WTC11 (cell line): Measurements from ENCODE around the gene INPPL1. TPM values are rescaled to one million over a fixed set of nuclear protein-coding genes. Genes with fewer than 3 reads are reported as not detected.

Experiments
- ATAC-seq: fragments of 200-7000 bp; cut with Tn5 transposase; 2 replicates; pipeline ENCODE4 v1.10.0; 2021; ENCODE audit warnings: mild to moderate bottlenecking, moderate library complexity
- CTCF ChIA-PET: fragments of 300-600 bp; sonication (Branson Sonifier 250); formaldehyde crosslinking; loops from one replicate; lab custom pipeline; 2021; ENCODE audit warnings: antibody characterized with exemption; lab: Charles Lee
- POLR2A ChIA-PET: fragments of 350-600 bp; sonication (Branson Sonifier 250); formaldehyde crosslinking; loops from one replicate; lab custom pipeline; 2021; ENCODE audit warnings: antibody characterized with exemption; lab: Charles Lee
- DNase-seq: peaks from one replicate; pipeline ENCODE4 v3.0.0; 2021; ENCODE audit warnings: low spot score
- H3K27ac Mint-ChIP-seq: 2 replicates; pipeline ENCODE4 v1.8.0; 2021; ENCODE audit warnings: mixed read lengths
- H3K27me3 Mint-ChIP-seq: 2 replicates; pipeline ENCODE4 v1.8.0; 2021; ENCODE audit warnings: low read depth, mild to moderate bottlenecking, moderate library complexity, mixed read lengths
- H3K36me3 Mint-ChIP-seq: 2 replicates; pipeline ENCODE4 v1.8.0; 2021; ENCODE audit warnings: mixed read lengths
- H3K4me1 Mint-ChIP-seq: 2 replicates; pipeline ENCODE4 v1.8.0; 2022; ENCODE audit warnings: mixed read lengths
- H3K4me3 Mint-ChIP-seq: 2 replicates; pipeline ENCODE4 v1.8.0; 2021; ENCODE audit warnings: mild to moderate bottlenecking, moderate library complexity, mixed read lengths
- H3K9me3 Mint-ChIP-seq: 2 replicates; pipeline ENCODE4 v1.8.0; 2021; ENCODE audit warnings: mixed read lengths
- EMX1 ChIP-seq: fragments of 250-450 bp; sonication (Bioruptor Pico); IDR thresholded peaks from 2 replicates; pipeline ENCODE4 v1.8.0; 2021; ENCODE audit warnings: mild to moderate bottlenecking
- FOXK1 ChIP-seq: sonication (generic); formaldehyde crosslinking; IDR thresholded peaks from 2 replicates; pipeline ENCODE4 v1.8.0; 2022; ENCODE audit warnings: mild to moderate bottlenecking, moderate library complexity, missing genetic modification reagents
- KAT7 ChIP-seq: sonication (generic); formaldehyde crosslinking; IDR thresholded peaks from 2 replicates; pipeline ENCODE4 v1.8.1; 2023; ENCODE audit warnings: missing genetic modification reagents, mild to moderate bottlenecking, borderline replicate concordance
- SMAD3 ChIP-seq: sonication (generic); formaldehyde crosslinking; IDR thresholded peaks from 2 replicates; pipeline ENCODE4 v1.8.0; 2022; ENCODE audit warnings: missing genetic modification reagents, mild to moderate bottlenecking, borderline replicate concordance
- SMAD4 ChIP-seq: sonication (generic); formaldehyde crosslinking; IDR thresholded peaks from 2 replicates; pipeline ENCODE4 v1.8.0; 2022; ENCODE audit warnings: mild to moderate bottlenecking, missing genetic modification reagents
- TCF7 ChIP-seq: sonication (generic); formaldehyde crosslinking; IDR thresholded peaks from 2 replicates; pipeline ENCODE4 v1.8.0; 2022; ENCODE audit warnings: mild to moderate bottlenecking, low read depth, missing genetic modification reagents, moderate library complexity
- ZNF138 ChIP-seq: sonication (generic); formaldehyde crosslinking; conservative IDR thresholded peaks from 2 replicates; pipeline ENCODE4 v1.8.1; 2022; ENCODE audit warnings: mild to moderate bottlenecking, moderate library complexity, missing genetic modification reagents
- ZNF219 ChIP-seq: sonication (generic); formaldehyde crosslinking; IDR thresholded peaks from 2 replicates; pipeline ENCODE4 v1.8.0; 2023; ENCODE audit warnings: missing genetic modification reagents, mild to moderate bottlenecking, borderline replicate concordance
- ZNF423 ChIP-seq: fragments of 250-450 bp; sonication (Bioruptor Pico); IDR thresholded peaks from 2 replicates; pipeline ENCODE4 v2.1.2; 2022; ENCODE audit warnings: mild to moderate bottlenecking, moderate library complexity
- ZNF671 ChIP-seq: fragments of 250-450 bp; sonication (Bioruptor Pico); IDR thresholded peaks from 2 replicates; pipeline ENCODE4 v1.8.0; 2021; ENCODE audit warnings: mild to moderate bottlenecking
- total RNA-seq: library from RNA; stranded (reverse); gene quantifications from 3 replicates; pipeline ENCODE4 v1.2.3, GENCODE V29; 2021
- TF ChIP-seq, protein P1 (sequence below): sonication (generic); formaldehyde crosslinking; IDR thresholded peaks from 2 replicates; pipeline ENCODE4 v1.8.1; 2023; ENCODE audit warnings: mild to moderate bottlenecking, missing genetic modification reagents, moderate library complexity
- TF ChIP-seq, protein P2 (sequence below): sonication (generic); formaldehyde crosslinking; IDR thresholded peaks from 2 replicates; pipeline ENCODE4 v1.8.1; 2023; ENCODE audit warnings: mild to moderate bottlenecking, missing genetic modification reagents, borderline replicate concordance
- TF ChIP-seq, protein P3 (sequence below): sonication (generic); formaldehyde crosslinking; IDR thresholded peaks from 2 replicates; pipeline ENCODE4 v1.8.0; 2022; ENCODE audit warnings: missing genetic modification reagents
- TF ChIP-seq, protein P4 (sequence below): sonication (generic); formaldehyde crosslinking; IDR thresholded peaks from 2 replicates; pipeline ENCODE4 v1.8.1; 2023; ENCODE audit warnings: mild to moderate bottlenecking, missing genetic modification reagents
- TF ChIP-seq, protein P5 (sequence below): sonication (generic); formaldehyde crosslinking; IDR thresholded peaks from 2 replicates; pipeline ENCODE4 v1.8.1; 2022; ENCODE audit warnings: low read depth, missing genetic modification reagents, borderline replicate concordance
- TF ChIP-seq, protein P6 (sequence below): fragments of 250-450 bp; sonication (Bioruptor Pico); IDR thresholded peaks from 2 replicates; pipeline ENCODE4 v1.8.0; 2021; ENCODE audit warnings: mild to moderate bottlenecking
- TF ChIP-seq, protein P7 (sequence below): fragments of 250-450 bp; sonication (Bioruptor Pico); IDR thresholded peaks from 2 replicates; pipeline ENCODE4 v1.9.0; 2021; ENCODE audit warnings: mild to moderate bottlenecking

INPPL1 gene
- total RNA-seq, 1 experiment from 2014 or later: 136 TPM

DNA sequence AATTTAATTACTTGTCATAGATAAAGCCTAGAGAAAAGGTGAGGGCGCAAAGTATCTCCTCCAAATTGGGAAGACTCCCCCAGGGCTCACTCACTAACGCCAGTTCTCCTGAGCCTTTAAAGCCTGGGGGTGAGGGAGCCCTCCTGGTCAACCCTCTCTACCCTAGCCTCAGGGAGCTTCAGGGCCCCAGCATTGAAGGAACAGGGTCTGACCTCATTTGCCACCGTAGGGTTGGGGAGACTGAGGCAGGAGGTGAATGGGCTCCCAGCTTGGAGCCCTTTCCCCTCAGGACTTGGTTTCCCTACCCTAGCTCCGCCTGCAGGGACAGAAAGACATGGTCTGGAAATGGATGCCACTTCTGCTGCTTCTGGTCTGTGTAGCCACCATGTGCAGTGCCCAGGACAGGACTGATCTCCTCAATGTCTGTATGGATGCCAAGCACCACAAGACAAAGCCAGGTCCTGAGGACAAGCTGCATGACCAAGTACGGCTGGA is 6.3 kb upstream of the INPPL1 start (continued):
- TF ChIP-seq, protein P1, sequence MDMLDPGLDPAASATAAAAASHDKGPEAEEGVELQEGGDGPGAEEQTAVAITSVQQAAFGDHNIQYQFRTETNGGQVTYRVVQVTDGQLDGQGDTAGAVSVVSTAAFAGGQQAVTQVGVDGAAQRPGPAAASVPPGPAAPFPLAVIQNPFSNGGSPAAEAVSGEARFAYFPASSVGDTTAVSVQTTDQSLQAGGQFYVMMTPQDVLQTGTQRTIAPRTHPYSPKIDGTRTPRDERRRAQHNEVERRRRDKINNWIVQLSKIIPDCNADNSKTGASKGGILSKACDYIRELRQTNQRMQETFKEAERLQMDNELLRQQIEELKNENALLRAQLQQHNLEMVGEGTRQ (CRISPR knock-in tag): no peak
- TF ChIP-seq SMAD4 (CRISPR knock-in tag) (no peak), ZNF671 (CRISPR knock-in tag) (no peak), KAT7 (CRISPR knock-in tag) (no peak), ZNF423 (CRISPR knock-in tag) (no peak)
- TF ChIP-seq, protein P2, sequence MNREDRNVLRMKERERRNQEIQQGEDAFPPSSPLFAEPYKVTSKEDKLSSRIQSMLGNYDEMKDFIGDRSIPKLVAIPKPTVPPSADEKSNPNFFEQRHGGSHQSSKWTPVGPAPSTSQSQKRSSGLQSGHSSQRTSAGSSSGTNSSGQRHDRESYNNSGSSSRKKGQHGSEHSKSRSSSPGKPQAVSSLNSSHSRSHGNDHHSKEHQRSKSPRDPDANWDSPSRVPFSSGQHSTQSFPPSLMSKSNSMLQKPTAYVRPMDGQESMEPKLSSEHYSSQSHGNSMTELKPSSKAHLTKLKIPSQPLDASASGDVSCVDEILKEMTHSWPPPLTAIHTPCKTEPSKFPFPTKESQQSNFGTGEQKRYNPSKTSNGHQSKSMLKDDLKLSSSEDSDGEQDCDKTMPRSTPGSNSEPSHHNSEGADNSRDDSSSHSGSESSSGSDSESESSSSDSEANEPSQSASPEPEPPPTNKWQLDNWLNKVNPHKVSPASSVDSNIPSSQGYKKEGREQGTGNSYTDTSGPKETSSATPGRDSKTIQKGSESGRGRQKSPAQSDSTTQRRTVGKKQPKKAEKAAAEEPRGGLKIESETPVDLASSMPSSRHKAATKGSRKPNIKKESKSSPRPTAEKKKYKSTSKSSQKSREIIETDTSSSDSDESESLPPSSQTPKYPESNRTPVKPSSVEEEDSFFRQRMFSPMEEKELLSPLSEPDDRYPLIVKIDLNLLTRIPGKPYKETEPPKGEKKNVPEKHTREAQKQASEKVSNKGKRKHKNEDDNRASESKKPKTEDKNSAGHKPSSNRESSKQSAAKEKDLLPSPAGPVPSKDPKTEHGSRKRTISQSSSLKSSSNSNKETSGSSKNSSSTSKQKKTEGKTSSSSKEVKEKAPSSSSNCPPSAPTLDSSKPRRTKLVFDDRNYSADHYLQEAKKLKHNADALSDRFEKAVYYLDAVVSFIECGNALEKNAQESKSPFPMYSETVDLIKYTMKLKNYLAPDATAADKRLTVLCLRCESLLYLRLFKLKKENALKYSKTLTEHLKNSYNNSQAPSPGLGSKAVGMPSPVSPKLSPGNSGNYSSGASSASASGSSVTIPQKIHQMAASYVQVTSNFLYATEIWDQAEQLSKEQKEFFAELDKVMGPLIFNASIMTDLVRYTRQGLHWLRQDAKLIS (CRISPR knock-in tag): no peak

DNA sequence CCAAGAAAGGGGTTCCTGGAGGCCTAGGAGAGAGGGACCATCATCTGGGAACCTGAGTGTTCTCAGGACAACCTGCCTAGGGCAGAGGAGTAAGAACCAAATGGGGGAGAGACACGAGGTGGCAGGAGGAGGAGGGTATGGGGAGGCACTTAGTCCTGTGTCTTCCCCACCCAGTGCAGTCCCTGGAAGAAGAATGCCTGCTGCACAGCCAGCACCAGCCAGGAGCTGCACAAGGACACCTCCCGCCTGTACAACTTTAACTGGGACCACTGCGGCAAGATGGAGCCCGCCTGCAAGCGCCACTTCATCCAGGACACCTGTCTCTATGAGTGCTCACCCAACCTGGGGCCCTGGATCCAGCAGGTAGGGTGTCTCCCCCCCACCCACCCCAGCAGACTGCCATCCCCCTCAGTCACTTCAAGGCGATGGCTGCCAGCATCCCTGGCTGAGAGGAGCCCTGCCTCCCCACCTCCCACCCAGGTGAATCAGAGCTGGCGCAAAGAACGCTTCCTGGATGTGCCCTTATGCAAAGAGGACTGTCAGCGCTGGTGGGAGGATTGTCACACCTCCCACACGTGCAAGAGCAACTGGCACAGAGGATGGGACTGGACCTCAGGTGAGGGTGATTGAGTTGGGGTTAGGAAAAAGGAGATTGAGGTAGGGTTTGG is 3.7 kb upstream of the INPPL1 start:
- H3K4me1 Mint-ChIP-seq: peaks cover 24% of the 10 kb centered on the region
- H3K4me3 Mint-ChIP-seq: no peak overlapping the region
- H3K36me3 Mint-ChIP-seq: no peaks in the 10 kb centered on the region
- peaks cover 23% of the 10 kb centered on the region; the same call in 1 of the 2 replicates for H3K27me3 Mint-ChIP-seq
- no peak for ATAC-seq
- no peak overlapping the region for H3K27ac Mint-ChIP-seq
- ChIA-PET CTCF (interaction anchor here (1.0 to 8.6 kb wide), 2 partner anchors 17 to 420 kb away, joined by 3 to 123 read pairs; no protein-coding TSS in a partner anchor), POLR2A (no interaction called here)
- DNase-seq: no peak
- no peaks in the 10 kb centered on the region for H3K9me3 Mint-ChIP-seq
- TF ChIP-seq, protein P3, sequence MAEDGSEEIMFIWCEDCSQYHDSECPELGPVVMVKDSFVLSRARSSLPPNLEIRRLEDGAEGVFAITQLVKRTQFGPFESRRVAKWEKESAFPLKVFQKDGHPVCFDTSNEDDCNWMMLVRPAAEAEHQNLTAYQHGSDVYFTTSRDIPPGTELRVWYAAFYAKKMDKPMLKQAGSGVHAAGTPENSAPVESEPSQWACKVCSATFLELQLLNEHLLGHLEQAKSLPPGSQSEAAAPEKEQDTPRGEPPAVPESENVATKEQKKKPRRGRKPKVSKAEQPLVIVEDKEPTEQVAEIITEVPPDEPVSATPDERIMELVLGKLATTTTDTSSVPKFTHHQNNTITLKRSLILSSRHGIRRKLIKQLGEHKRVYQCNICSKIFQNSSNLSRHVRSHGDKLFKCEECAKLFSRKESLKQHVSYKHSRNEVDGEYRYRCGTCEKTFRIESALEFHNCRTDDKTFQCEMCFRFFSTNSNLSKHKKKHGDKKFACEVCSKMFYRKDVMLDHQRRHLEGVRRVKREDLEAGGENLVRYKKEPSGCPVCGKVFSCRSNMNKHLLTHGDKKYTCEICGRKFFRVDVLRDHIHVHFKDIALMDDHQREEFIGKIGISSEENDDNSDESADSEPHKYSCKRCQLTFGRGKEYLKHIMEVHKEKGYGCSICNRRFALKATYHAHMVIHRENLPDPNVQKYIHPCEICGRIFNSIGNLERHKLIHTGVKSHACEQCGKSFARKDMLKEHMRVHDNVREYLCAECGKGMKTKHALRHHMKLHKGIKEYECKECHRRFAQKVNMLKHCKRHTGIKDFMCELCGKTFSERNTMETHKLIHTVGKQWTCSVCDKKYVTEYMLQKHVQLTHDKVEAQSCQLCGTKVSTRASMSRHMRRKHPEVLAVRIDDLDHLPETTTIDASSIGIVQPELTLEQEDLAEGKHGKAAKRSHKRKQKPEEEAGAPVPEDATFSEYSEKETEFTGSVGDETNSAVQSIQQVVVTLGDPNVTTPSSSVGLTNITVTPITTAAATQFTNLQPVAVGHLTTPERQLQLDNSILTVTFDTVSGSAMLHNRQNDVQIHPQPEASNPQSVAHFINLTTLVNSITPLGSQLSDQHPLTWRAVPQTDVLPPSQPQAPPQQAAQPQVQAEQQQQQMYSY (CRISPR knock-in tag): no peak
- TF ChIP-seq, protein P4, sequence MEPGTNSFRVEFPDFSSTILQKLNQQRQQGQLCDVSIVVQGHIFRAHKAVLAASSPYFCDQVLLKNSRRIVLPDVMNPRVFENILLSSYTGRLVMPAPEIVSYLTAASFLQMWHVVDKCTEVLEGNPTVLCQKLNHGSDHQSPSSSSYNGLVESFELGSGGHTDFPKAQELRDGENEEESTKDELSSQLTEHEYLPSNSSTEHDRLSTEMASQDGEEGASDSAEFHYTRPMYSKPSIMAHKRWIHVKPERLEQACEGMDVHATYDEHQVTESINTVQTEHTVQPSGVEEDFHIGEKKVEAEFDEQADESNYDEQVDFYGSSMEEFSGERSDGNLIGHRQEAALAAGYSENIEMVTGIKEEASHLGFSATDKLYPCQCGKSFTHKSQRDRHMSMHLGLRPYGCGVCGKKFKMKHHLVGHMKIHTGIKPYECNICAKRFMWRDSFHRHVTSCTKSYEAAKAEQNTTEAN (CRISPR knock-in tag): no peak
- TF ChIP-seq SMAD3 (CRISPR knock-in tag): no peak
- TF ChIP-seq, protein P5, sequence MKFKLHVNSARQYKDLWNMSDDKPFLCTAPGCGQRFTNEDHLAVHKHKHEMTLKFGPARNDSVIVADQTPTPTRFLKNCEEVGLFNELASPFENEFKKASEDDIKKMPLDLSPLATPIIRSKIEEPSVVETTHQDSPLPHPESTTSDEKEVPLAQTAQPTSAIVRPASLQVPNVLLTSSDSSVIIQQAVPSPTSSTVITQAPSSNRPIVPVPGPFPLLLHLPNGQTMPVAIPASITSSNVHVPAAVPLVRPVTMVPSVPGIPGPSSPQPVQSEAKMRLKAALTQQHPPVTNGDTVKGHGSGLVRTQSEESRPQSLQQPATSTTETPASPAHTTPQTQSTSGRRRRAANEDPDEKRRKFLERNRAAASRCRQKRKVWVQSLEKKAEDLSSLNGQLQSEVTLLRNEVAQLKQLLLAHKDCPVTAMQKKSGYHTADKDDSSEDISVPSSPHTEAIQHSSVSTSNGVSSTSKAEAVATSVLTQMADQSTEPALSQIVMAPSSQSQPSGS (CRISPR knock-in tag): no peak
- no peak for TF ChIP-seq TCF7 (CRISPR knock-in tag)
- TF ChIP-seq, protein P6, sequence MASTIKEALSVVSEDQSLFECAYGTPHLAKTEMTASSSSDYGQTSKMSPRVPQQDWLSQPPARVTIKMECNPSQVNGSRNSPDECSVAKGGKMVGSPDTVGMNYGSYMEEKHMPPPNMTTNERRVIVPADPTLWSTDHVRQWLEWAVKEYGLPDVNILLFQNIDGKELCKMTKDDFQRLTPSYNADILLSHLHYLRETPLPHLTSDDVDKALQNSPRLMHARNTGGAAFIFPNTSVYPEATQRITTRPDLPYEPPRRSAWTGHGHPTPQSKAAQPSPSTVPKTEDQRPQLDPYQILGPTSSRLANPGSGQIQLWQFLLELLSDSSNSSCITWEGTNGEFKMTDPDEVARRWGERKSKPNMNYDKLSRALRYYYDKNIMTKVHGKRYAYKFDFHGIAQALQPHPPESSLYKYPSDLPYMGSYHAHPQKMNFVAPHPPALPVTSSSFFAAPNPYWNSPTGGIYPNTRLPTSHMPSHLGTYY (CRISPR knock-in tag): no peak
- TF ChIP-seq EMX1 (CRISPR knock-in tag): no peak
- no peak for TF ChIP-seq ZNF138 (CRISPR knock-in tag)
- no peak for TF ChIP-seq ZNF219
- no peak for TF ChIP-seq SMAD4 (CRISPR knock-in tag)
- TF ChIP-seq, protein P7, sequence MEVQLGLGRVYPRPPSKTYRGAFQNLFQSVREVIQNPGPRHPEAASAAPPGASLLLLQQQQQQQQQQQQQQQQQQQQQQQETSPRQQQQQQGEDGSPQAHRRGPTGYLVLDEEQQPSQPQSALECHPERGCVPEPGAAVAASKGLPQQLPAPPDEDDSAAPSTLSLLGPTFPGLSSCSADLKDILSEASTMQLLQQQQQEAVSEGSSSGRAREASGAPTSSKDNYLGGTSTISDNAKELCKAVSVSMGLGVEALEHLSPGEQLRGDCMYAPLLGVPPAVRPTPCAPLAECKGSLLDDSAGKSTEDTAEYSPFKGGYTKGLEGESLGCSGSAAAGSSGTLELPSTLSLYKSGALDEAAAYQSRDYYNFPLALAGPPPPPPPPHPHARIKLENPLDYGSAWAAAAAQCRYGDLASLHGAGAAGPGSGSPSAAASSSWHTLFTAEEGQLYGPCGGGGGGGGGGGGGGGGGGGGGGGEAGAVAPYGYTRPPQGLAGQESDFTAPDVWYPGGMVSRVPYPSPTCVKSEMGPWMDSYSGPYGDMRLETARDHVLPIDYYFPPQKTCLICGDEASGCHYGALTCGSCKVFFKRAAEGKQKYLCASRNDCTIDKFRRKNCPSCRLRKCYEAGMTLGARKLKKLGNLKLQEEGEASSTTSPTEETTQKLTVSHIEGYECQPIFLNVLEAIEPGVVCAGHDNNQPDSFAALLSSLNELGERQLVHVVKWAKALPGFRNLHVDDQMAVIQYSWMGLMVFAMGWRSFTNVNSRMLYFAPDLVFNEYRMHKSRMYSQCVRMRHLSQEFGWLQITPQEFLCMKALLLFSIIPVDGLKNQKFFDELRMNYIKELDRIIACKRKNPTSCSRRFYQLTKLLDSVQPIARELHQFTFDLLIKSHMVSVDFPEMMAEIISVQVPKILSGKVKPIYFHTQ: no peak
- no peak for TF ChIP-seq FOXK1 (CRISPR knock-in tag)
